Activated T-cell treated with anti-CD3 and anti-CD28 coated beads for 24 hours (primary cell): Measurements from ENCODE around the gene FRY.
"Not testable (repeated sequence)": the region's sequence is repeated elsewhere in the genome, so short reads cannot be mapped to it uniquely, and the experiment has no call there.

Experiments
- DNase-seq: peaks from one replicate; pipeline ENCODE4 v3.0.0-alpha.2; 2020; ENCODE audit warnings: low read depth

Gene FRY

GRCh38 chr13:32041429-32041828 is 9.9 kb downstream of the FRY start:
- no peak for DNase-seq

- no peak for DNase-seq
Observed at GRCh38 chr13:32042551-32042950, 11.0 kb downstream of the FRY start.

GRCh38 chr13:32044446-32044845 is 12.9 kb downstream of the FRY start:
- no peak for DNase-seq

GRCh38 chr13:32045537-32045936 is 14.0 kb downstream of the FRY start:
- DNase-seq, result no peak

GRCh38 chr13:32045982-32046785 is 14.6 kb downstream of the FRY start:
- DNase-seq, result no peak

- DNase-seq, result no peak
Observed at GRCh38 chr13:32047088-32047487, 15.5 kb downstream of the FRY start.

GRCh38 chr13:32047793-32048192 is 16.2 kb downstream of the FRY start:
- no peak for DNase-seq

GRCh38 chr13:32048816-32049215 is 17.2 kb downstream of the FRY start:
- no peak for DNase-seq

GRCh38 chr13:32051156-32051555 is 19.6 kb downstream of the FRY start:
- no peak for DNase-seq

- DNase-seq, result no peak
Observed at GRCh38 chr13:32056316-32056715, 24.7 kb downstream of the FRY start.

- not testable (repeated sequence) for DNase-seq
Observed at GRCh38 chr13:32057325-32057724, 25.8 kb downstream of the FRY start.

- DNase-seq, result no peak
Observed at GRCh38 chr13:32059511-32059984, 28.0 kb downstream of the FRY start.

GRCh38 chr13:32060401-32060878 is 28.9 kb downstream of the FRY start:
- DNase-seq, result no peak

GRCh38 chr13:32063619-32064233 is 32.2 kb downstream of the FRY start:
- DNase-seq, result no peak

- no peak for DNase-seq
Observed at GRCh38 chr13:32067149-32067961, 35.8 kb downstream of the FRY start.

GRCh38 chr13:32068255-32068654 is 36.7 kb downstream of the FRY start:
- no peak for DNase-seq

- no peak for DNase-seq
Observed at GRCh38 chr13:32073180-32073864, 41.7 kb downstream of the FRY start.

- no peak for DNase-seq
Observed at GRCh38 chr13:32075170-32075851, 43.7 kb downstream of the FRY start.

GRCh38 chr13:32079587-32079986 is 48.0 kb downstream of the FRY start:
- DNase-seq, result no peak

GRCh38 chr13:32080328-32080744 is 48.8 kb downstream of the FRY start:
- DNase-seq, result no peak

GRCh38 chr13:32081591-32081990 is 50.0 kb downstream of the FRY start:
- no peak for DNase-seq
